HepG2 (cell line): ENCODE measurements around the gene SULT4A1. TPM values are rescaled to one million over a fixed set of nuclear protein-coding genes. Genes with fewer than 3 reads are reported as not detected.

Source experiments
- ATAC-seq: fragments of 200-7000 bp; cut with Tn5 transposase; 3 replicates; pipeline ENCODE4 v1.9.1; 2020; ENCODE audit warnings: mild to moderate bottlenecking, moderate library complexity
- BruUV-seq: library from RNA; stranded (reverse); fragments of 400-500 nt; replicated peaks from 2 replicates; lab custom pipeline; 2021; lab: Mats Ljungman, UMichigan
- CTCF ChIA-PET: fragments of 300-600 bp; formaldehyde crosslinking; extraction: SDS; loops from one replicate; lab custom pipeline; 2021; ENCODE audit warnings: low total read pairs, inconsistent platforms, low intra/inter-chr PET ratio; lab: Yijun Ruan, JAX
- POLR2A ChIA-PET: fragments of 350-600 bp; sonication (Branson Sonifier 250); formaldehyde crosslinking; loops from one replicate; lab custom pipeline; 2020; ENCODE audit warnings: antibody characterized with exemption, inconsistent platforms; lab: Yijun Ruan, JAX
- DNase-seq: peaks from one replicate; pipeline ENCODE4 v3.0.0-alpha.2; 2015; ENCODE audit warnings: low spot score
- FAIRE-seq: peaks from 3 replicates; lab custom pipeline; 2011; peaks lifted over from hg19 to GRCh38; lab: Jason Lieb, UNC
- H2AFZ ChIP-seq: one replicate; pipeline ENCODE4 v1.6.1; 2011; ENCODE audit warnings: low read length, inconsistent platforms
- H3K27ac ChIP-seq: fragments of 300-600 bp; 3 replicates; pipeline ENCODE4 v1.8.0; 2011; ENCODE audit warnings: mixed run types, mild to moderate bottlenecking, mixed read lengths, low read length, inconsistent platforms; ENCODE audit not compliant: insufficient read depth; ENCODE audit errors: extremely low read length
- H3K27me3 ChIP-seq, 2 experiments: fragments of 200-600 bp in 1 of 2; 2 replicates in 1 of 2; 3 replicates in 1 of 2; pipeline versions ENCODE4 v1.6.0 to v1.8.0; 2011; ENCODE audit warnings: low read length in 2 of 2, mild to moderate bottlenecking in 2 of 2, moderate library complexity in 2 of 2, inconsistent platforms in 1 of 2; ENCODE audit not compliant: insufficient read depth in 2 of 2, control insufficient read depth in 1 of 2
- H3K36me3 ChIP-seq, 2 experiments: fragments of 200-600 bp in 1 of 2; replicated peaks in 1 of 2; 2 replicates in 1 of 2; 3 replicates in 1 of 2; pipeline versions ENCODE4 v1.5.1 to v1.8.0; 2011; ENCODE audit warnings: low read length in 2 of 2, inconsistent platforms in 1 of 2; ENCODE audit not compliant: insufficient read depth in 2 of 2, control insufficient read depth in 1 of 2
- H3K4me1 ChIP-seq: 2 replicates; pipeline ENCODE4 v1.5.1; 2012; ENCODE audit warnings: low read length, inconsistent platforms; ENCODE audit not compliant: insufficient read depth
- H3K4me2 ChIP-seq: 2 replicates; pipeline ENCODE4 v1.6.0; 2011; ENCODE audit warnings: low read depth, low read length, inconsistent platforms
- H3K4me3 ChIP-seq, 3 experiments: fragments of 200-600 bp in 1 of 3; sonication (generic), shearing (Covaris generic) in 1 of 3; replicated peaks in 1 of 3; 2 replicates each; pipeline ENCODE4 v1.5.1; 2011 to 2016; ENCODE audit warnings: low read length in 3 of 3, inconsistent platforms in 2 of 3, low read depth in 2 of 3, mild to moderate bottlenecking in 2 of 3, control low read depth in 1 of 3, mixed read lengths in 1 of 3; ENCODE audit not compliant: insufficient read depth in 1 of 3
- H3K79me2 ChIP-seq: one replicate; pipeline ENCODE4 v1.6.1; 2011; ENCODE audit warnings: low read length, inconsistent platforms; ENCODE audit not compliant: insufficient read depth
- H3K9ac ChIP-seq: 2 replicates; pipeline ENCODE4 v1.6.0; 2011; ENCODE audit warnings: mild to moderate bottlenecking, low read depth, low read length, inconsistent platforms; ENCODE audit not compliant: insufficient read depth
- H3K9me3 ChIP-seq: 2 replicates; pipeline ENCODE4 v1.5.1; 2012; ENCODE audit warnings: mild to moderate bottlenecking, low read length
- H4K20me1 ChIP-seq: 2 replicates; pipeline ENCODE4 v1.6.0; 2011; ENCODE audit warnings: inconsistent platforms, mild to moderate bottlenecking, low read length, moderate library complexity; ENCODE audit not compliant: insufficient read depth
- GATA4 ChIP-seq: sonication (generic); IDR thresholded peaks from 2 replicates; pipeline ENCODE4 v1.6.1; 2016; ENCODE audit warnings: antibody characterized with exemption, low read depth, borderline replicate concordance
- MBNL3 ChIP-seq: fragments of 250-450 bp; sonication (Bioruptor Pico); conservative IDR thresholded peaks from 2 replicates; pipeline ENCODE4 v1.8.0; 2022; ENCODE audit warnings: mild to moderate bottlenecking, inconsistent platforms
- TOPORS ChIP-seq: sonication (generic); formaldehyde crosslinking; IDR thresholded peaks from 2 replicates; pipeline ENCODE4 v1.8.0; 2023; ENCODE audit warnings: mild to moderate bottlenecking, missing genetic modification reagents
- ZFX ChIP-seq: sonication (generic); formaldehyde crosslinking; IDR thresholded peaks from 2 replicates; pipeline ENCODE4 v1.4.0; 2020; ENCODE audit warnings: mild to moderate bottlenecking, low read depth, missing genetic modification reagents, moderate library complexity
- ZNF180 ChIP-seq: sonication (generic); formaldehyde crosslinking; IDR thresholded peaks from 2 replicates; pipeline ENCODE4 v1.4.0; 2020; ENCODE audit warnings: low read depth, missing genetic modification reagents, borderline replicate concordance
- ZNF432 ChIP-seq: sonication (generic); formaldehyde crosslinking; IDR thresholded peaks from 2 replicates; pipeline ENCODE4 v1.5.0; 2020; ENCODE audit warnings: missing genetic modification reagents, mild to moderate bottlenecking, borderline replicate concordance
- ZNF552 ChIP-seq: sonication (generic); formaldehyde crosslinking; IDR thresholded peaks from 2 replicates; pipeline ENCODE4 v1.9.0; 2022; ENCODE audit warnings: missing genetic modification reagents, mild to moderate bottlenecking, borderline replicate concordance
- ZNF782 ChIP-seq: sonication (generic); formaldehyde crosslinking; IDR thresholded peaks from 2 replicates; pipeline ENCODE4 v1.4.0; 2020; ENCODE audit warnings: missing genetic modification reagents, mild to moderate bottlenecking, borderline replicate concordance
- WGBS: methylation state at CpG from one replicate; pipeline ENCODE4 v1.1.6; 2017; ENCODE audit warnings: low lambda C conversion rate; 5-methylcytosine and 5-hydroxymethylcytosine counted together
- in situ Hi-C: cut with HindIII; loops from 2 replicates; pipeline ENCODE4 v1.10.0; 2017; ENCODE audit warnings: low pct_unique_long_range_greater_than_20kb; ENCODE audit not compliant: extremely low pct_ligation_motif_present
- intact Hi-C: fragments of 100-400 bp; cut with micrococcal nuclease; formaldehyde crosslinking; loops from one replicate; pipeline ENCODE4 v1.10.0; 2022; ENCODE audit not compliant: unreplicated experiment
- polyA plus RNA-seq, 8 experiments: library from polyadenylated mRNA; depleted of rRNA in 3 of 8; stranded (reverse) in 7 of 8; unstranded in 1 of 8; fragments of >200 nt; fragmentation: Illumina TruSeq in 4 of 8; extraction: Trizol in 4 of 8; gene quantifications; 2 replicates each; pipeline versions ENCODE4 v1.2.1 to v1.2.3, GENCODE V29; 2011 to 2016; ENCODE audit warnings: low read depth in 4 of 8, missing spikeins in 1 of 8, mixed read lengths in 1 of 8; ENCODE audit not compliant: insufficient read depth in 1 of 8
- total RNA-seq, 5 experiments: library from RNA; depleted of rRNA; stranded (reverse); fragments of >200 nt; fragmentation: Illumina TruSeq; extraction: Trizol; gene quantifications; 2 replicates each; pipeline ENCODE4 v1.2.3, GENCODE V29; 2016; ENCODE audit warnings: low read depth in 1 of 5
- TF ChIP-seq, protein P1 (sequence below): sonication (generic); formaldehyde crosslinking; IDR thresholded peaks from 2 replicates; pipeline ENCODE4 v1.5.0; 2020; ENCODE audit warnings: mild to moderate bottlenecking, missing genetic modification reagents, moderate library complexity
- TF ChIP-seq, protein P2 (sequence below): sonication (generic); formaldehyde crosslinking; IDR thresholded peaks from 2 replicates; pipeline ENCODE4 v1.8.0; 2022; ENCODE audit warnings: missing genetic modification reagents, mild to moderate bottlenecking, borderline replicate concordance
- TF ChIP-seq, protein P3 (sequence below): sonication (generic); formaldehyde crosslinking; IDR thresholded peaks from 2 replicates; pipeline ENCODE4 v1.5.1; 2020; ENCODE audit warnings: missing genetic modification reagents, mild to moderate bottlenecking, borderline replicate concordance
- TF ChIP-seq, protein P4 (sequence below): sonication (generic); formaldehyde crosslinking; IDR thresholded peaks from 2 replicates; pipeline ENCODE4 v1.4.0; 2020; ENCODE audit warnings: missing genetic modification reagents, mild to moderate bottlenecking, borderline replicate concordance
- TF ChIP-seq, protein P5 (sequence below): sonication (generic); formaldehyde crosslinking; IDR thresholded peaks from 2 replicates; pipeline ENCODE4 v1.4.0; 2020; ENCODE audit warnings: mild to moderate bottlenecking, low read depth, missing genetic modification reagents

Gene SULT4A1
- total and polyA plus RNA-seq, 2 of the 13 experiments (the other 11 are each of a cell fraction or from before 2014, with no cell fraction given): not detected

DNA sequence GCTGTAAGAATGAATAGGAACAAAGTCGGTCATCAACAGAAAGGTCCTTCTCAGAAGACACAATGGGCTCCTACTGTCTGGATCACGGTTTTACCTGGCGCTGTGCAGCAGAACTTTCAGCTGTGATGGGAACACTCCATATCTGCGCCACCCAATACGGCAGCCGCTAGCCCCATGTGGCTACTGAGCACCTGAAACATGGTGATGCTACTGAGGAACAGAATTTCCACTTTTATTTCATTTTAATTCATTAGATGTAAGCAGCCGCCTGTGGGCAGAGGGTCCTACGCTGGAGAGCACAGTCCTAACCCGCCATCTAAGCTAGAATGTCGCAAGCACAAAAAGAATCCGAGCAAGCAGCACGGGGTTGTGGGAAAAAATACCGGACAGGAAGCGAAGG is 2.7 kb downstream of the SULT4A1 start (continued):
- TF ChIP-seq, protein P1, sequence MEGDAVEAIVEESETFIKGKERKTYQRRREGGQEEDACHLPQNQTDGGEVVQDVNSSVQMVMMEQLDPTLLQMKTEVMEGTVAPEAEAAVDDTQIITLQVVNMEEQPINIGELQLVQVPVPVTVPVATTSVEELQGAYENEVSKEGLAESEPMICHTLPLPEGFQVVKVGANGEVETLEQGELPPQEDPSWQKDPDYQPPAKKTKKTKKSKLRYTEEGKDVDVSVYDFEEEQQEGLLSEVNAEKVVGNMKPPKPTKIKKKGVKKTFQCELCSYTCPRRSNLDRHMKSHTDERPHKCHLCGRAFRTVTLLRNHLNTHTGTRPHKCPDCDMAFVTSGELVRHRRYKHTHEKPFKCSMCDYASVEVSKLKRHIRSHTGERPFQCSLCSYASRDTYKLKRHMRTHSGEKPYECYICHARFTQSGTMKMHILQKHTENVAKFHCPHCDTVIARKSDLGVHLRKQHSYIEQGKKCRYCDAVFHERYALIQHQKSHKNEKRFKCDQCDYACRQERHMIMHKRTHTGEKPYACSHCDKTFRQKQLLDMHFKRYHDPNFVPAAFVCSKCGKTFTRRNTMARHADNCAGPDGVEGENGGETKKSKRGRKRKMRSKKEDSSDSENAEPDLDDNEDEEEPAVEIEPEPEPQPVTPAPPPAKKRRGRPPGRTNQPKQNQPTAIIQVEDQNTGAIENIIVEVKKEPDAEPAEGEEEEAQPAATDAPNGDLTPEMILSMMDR (CRISPR knock-in tag): no peak
- no peak for TF ChIP-seq ZNF180 (CRISPR knock-in tag)

DNA sequence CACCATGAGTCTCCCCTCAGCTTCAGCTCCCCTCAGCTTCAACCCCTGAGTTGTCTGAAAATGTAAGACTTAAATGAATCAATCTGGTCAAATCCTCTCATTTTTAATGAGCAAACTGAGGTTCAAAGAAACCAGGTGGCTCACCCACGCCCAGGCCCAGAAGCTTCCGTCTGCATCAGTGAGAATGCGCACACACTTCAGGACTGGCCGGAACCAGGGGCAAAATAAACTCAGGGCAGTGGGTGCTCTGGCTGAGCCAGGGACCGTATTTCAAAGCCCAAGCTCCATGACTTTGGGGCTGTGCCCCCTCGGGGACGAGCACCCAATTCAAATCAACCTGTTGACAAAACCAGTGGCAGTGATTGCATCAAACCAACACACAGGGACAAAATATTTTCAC is 3.1 kb downstream of the SULT4A1 start:
- H3K4me2 ChIP-seq: no peak overlapping the region
- no peaks in the 10 kb centered on the region for H3K79me2 ChIP-seq
- no peak for DNase-seq
- in situ Hi-C loops (no loop called here), intact Hi-C loops (no loop called here)
- H3K9me3 ChIP-seq: no peaks in the 10 kb centered on the region
- no peak for ATAC-seq
- no TSS peak for BruUV-seq
- peaks cover 0 to 41% of the 10 kb centered on the region in 2 experiments; a peak in 4 of 5 replicates for H3K27me3 ChIP-seq
- POLR2A ChIA-PET: no interaction called here
- no peaks in the 10 kb centered on the region for H3K36me3 ChIP-seq
- CTCF ChIA-PET: no interaction called here
- no peak overlapping the region for H3K27ac ChIP-seq
- H3K4me1 ChIP-seq: no peaks in the 10 kb centered on the region
- WGBS: 40% methylated on average over 4 of the region's 7 CpGs
- H2AFZ ChIP-seq: no peak overlapping the region
- H3K9ac ChIP-seq: no peak overlapping the region
- H4K20me1 ChIP-seq: peaks cover 1% of the 10 kb centered on the region; the same call in 1 of the 2 replicates
- H3K4me3 ChIP-seq: no peak overlapping the region
- FAIRE-seq: no peak
- no peak for TF ChIP-seq ZNF432 (CRISPR knock-in tag)
- TF ChIP-seq ZNF552 (CRISPR knock-in tag): no peak
- TF ChIP-seq MBNL3 (CRISPR knock-in tag): no peak
- TF ChIP-seq TOPORS: no peak
- TF ChIP-seq, protein P2, sequence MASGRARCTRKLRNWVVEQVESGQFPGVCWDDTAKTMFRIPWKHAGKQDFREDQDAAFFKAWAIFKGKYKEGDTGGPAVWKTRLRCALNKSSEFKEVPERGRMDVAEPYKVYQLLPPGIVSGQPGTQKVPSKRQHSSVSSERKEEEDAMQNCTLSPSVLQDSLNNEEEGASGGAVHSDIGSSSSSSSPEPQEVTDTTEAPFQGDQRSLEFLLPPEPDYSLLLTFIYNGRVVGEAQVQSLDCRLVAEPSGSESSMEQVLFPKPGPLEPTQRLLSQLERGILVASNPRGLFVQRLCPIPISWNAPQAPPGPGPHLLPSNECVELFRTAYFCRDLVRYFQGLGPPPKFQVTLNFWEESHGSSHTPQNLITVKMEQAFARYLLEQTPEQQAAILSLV (CRISPR knock-in tag): no peak
- TF ChIP-seq, protein P3, sequence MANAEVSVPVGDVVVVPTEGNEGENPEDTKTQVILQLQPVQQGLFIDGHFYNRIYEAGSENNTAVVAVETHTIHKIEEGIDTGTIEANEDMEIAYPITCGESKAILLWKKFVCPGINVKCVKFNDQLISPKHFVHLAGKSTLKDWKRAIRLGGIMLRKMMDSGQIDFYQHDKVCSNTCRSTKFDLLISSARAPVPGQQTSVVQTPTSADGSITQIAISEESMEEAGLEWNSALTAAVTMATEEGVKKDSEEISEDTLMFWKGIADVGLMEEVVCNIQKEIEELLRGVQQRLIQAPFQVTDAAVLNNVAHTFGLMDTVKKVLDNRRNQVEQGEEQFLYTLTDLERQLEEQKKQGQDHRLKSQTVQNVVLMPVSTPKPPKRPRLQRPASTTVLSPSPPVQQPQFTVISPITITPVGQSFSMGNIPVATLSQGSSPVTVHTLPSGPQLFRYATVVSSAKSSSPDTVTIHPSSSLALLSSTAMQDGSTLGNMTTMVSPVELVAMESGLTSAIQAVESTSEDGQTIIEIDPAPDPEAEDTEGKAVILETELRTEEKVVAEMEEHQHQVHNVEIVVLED (CRISPR knock-in tag): no peak
- TF ChIP-seq, protein P4, sequence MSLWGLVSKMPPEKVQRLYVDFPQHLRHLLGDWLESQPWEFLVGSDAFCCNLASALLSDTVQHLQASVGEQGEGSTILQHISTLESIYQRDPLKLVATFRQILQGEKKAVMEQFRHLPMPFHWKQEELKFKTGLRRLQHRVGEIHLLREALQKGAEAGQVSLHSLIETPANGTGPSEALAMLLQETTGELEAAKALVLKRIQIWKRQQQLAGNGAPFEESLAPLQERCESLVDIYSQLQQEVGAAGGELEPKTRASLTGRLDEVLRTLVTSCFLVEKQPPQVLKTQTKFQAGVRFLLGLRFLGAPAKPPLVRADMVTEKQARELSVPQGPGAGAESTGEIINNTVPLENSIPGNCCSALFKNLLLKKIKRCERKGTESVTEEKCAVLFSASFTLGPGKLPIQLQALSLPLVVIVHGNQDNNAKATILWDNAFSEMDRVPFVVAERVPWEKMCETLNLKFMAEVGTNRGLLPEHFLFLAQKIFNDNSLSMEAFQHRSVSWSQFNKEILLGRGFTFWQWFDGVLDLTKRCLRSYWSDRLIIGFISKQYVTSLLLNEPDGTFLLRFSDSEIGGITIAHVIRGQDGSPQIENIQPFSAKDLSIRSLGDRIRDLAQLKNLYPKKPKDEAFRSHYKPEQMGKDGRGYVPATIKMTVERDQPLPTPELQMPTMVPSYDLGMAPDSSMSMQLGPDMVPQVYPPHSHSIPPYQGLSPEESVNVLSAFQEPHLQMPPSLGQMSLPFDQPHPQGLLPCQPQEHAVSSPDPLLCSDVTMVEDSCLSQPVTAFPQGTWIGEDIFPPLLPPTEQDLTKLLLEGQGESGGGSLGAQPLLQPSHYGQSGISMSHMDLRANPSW (CRISPR knock-in tag): no peak
- no peak for TF ChIP-seq ZNF782 (CRISPR knock-in tag)
- TF ChIP-seq ZFX (CRISPR knock-in tag): no peak
- TF ChIP-seq, protein P5, sequence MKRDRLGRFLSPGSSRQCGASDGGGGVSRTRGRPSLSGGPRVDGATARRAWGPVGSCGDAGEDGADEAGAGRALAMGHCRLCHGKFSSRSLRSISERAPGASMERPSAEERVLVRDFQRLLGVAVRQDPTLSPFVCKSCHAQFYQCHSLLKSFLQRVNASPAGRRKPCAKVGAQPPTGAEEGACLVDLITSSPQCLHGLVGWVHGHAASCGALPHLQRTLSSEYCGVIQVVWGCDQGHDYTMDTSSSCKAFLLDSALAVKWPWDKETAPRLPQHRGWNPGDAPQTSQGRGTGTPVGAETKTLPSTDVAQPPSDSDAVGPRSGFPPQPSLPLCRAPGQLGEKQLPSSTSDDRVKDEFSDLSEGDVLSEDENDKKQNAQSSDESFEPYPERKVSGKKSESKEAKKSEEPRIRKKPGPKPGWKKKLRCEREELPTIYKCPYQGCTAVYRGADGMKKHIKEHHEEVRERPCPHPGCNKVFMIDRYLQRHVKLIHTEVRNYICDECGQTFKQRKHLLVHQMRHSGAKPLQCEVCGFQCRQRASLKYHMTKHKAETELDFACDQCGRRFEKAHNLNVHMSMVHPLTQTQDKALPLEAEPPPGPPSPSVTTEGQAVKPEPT (CRISPR knock-in tag): no peak
- no peak for TF ChIP-seq GATA4
